HepG2 (cell line): ENCODE measurements around the gene SLC44A5. TPM values are rescaled to one million over a fixed set of nuclear protein-coding genes. Genes with fewer than 3 reads are reported as not detected.

Experiments used
- ATAC-seq: fragments of 200-7000 bp; cut with Tn5 transposase; 3 replicates; pipeline ENCODE4 v1.9.1; 2020; ENCODE audit warnings: mild to moderate bottlenecking, moderate library complexity
- BruUV-seq: library from RNA; stranded (reverse); fragments of 400-500 nt; replicated peaks from 2 replicates; lab custom pipeline; 2021; lab: Mats Ljungman, UMichigan
- CTCF ChIA-PET: fragments of 300-600 bp; formaldehyde crosslinking; extraction: SDS; loops from one replicate; lab custom pipeline; 2021; ENCODE audit warnings: low total read pairs, inconsistent platforms, low intra/inter-chr PET ratio; lab: Yijun Ruan, JAX
- POLR2A ChIA-PET: fragments of 350-600 bp; sonication (Branson Sonifier 250); formaldehyde crosslinking; loops from one replicate; lab custom pipeline; 2020; ENCODE audit warnings: antibody characterized with exemption, inconsistent platforms; lab: Yijun Ruan, JAX
- DNase-seq: peaks from one replicate; pipeline ENCODE4 v3.0.0-alpha.2; 2015; ENCODE audit warnings: low spot score
- FAIRE-seq: peaks from 3 replicates; lab custom pipeline; 2011; peaks lifted over from hg19 to GRCh38; lab: Jason Lieb, UNC
- H2AFZ ChIP-seq: one replicate; pipeline ENCODE4 v1.6.1; 2011; ENCODE audit warnings: low read length, inconsistent platforms
- H3K27ac ChIP-seq: fragments of 300-600 bp; 3 replicates; pipeline ENCODE4 v1.8.0; 2011; ENCODE audit warnings: mixed run types, mild to moderate bottlenecking, mixed read lengths, low read length, inconsistent platforms; ENCODE audit not compliant: insufficient read depth; ENCODE audit errors: extremely low read length
- H3K27me3 ChIP-seq, 2 experiments: fragments of 200-600 bp in 1 of 2; 2 replicates in 1 of 2; 3 replicates in 1 of 2; pipeline versions ENCODE4 v1.6.0 to v1.8.0; 2011; ENCODE audit warnings: low read length in 2 of 2, mild to moderate bottlenecking in 2 of 2, moderate library complexity in 2 of 2, inconsistent platforms in 1 of 2; ENCODE audit not compliant: insufficient read depth in 2 of 2, control insufficient read depth in 1 of 2
- H3K36me3 ChIP-seq, 2 experiments: fragments of 200-600 bp in 1 of 2; replicated peaks in 1 of 2; 2 replicates in 1 of 2; 3 replicates in 1 of 2; pipeline versions ENCODE4 v1.5.1 to v1.8.0; 2011; ENCODE audit warnings: low read length in 2 of 2, inconsistent platforms in 1 of 2; ENCODE audit not compliant: insufficient read depth in 2 of 2, control insufficient read depth in 1 of 2
- H3K4me1 ChIP-seq: 2 replicates; pipeline ENCODE4 v1.5.1; 2012; ENCODE audit warnings: low read length, inconsistent platforms; ENCODE audit not compliant: insufficient read depth
- H3K4me2 ChIP-seq: 2 replicates; pipeline ENCODE4 v1.6.0; 2011; ENCODE audit warnings: low read depth, low read length, inconsistent platforms
- H3K4me3 ChIP-seq, 3 experiments: fragments of 200-600 bp in 1 of 3; sonication (generic), shearing (Covaris generic) in 1 of 3; replicated peaks in 1 of 3; 2 replicates each; pipeline ENCODE4 v1.5.1; 2011 to 2016; ENCODE audit warnings: low read length in 3 of 3, inconsistent platforms in 2 of 3, low read depth in 2 of 3, mild to moderate bottlenecking in 2 of 3, control low read depth in 1 of 3, mixed read lengths in 1 of 3; ENCODE audit not compliant: insufficient read depth in 1 of 3
- H3K79me2 ChIP-seq: one replicate; pipeline ENCODE4 v1.6.1; 2011; ENCODE audit warnings: low read length, inconsistent platforms; ENCODE audit not compliant: insufficient read depth
- H3K9ac ChIP-seq: 2 replicates; pipeline ENCODE4 v1.6.0; 2011; ENCODE audit warnings: mild to moderate bottlenecking, low read depth, low read length, inconsistent platforms; ENCODE audit not compliant: insufficient read depth
- H3K9me3 ChIP-seq: 2 replicates; pipeline ENCODE4 v1.5.1; 2012; ENCODE audit warnings: mild to moderate bottlenecking, low read length
- H4K20me1 ChIP-seq: 2 replicates; pipeline ENCODE4 v1.6.0; 2011; ENCODE audit warnings: inconsistent platforms, mild to moderate bottlenecking, low read length, moderate library complexity; ENCODE audit not compliant: insufficient read depth
- CEBPB ChIP-seq: IDR thresholded peaks from 2 replicates; pipeline ENCODE4 v1.6.1; 2011; ENCODE audit warnings: low read depth, low read length, improper control_type of control experiment, borderline replicate concordance
- CEBPG ChIP-seq: IDR thresholded peaks from 2 replicates; pipeline ENCODE4 v1.6.1; 2016
- FOXJ3 ChIP-seq: sonication (generic); formaldehyde crosslinking; IDR thresholded peaks from 2 replicates; pipeline ENCODE4 v1.4.0; 2020; ENCODE audit warnings: missing genetic modification reagents, mild to moderate bottlenecking, borderline replicate concordance
- GATA4 ChIP-seq: sonication (generic); IDR thresholded peaks from 2 replicates; pipeline ENCODE4 v1.6.1; 2016; ENCODE audit warnings: antibody characterized with exemption, low read depth, borderline replicate concordance
- MXD4 ChIP-seq: IDR thresholded peaks from 2 replicates; pipeline ENCODE4 v1.6.1; 2016; ENCODE audit warnings: mild to moderate bottlenecking, missing biosample characterization, missing genetic modification reagents
- PCBP2 ChIP-seq: fragments of 200-400 bp; formaldehyde crosslinking; optimal IDR thresholded peaks from 2 replicates; pipeline ENCODE3; 2018; ENCODE audit warnings: low read length, low read depth; ENCODE audit not compliant: poor library complexity, severe bottlenecking
- SKI ChIP-seq: fragments of 450-650 bp; IDR thresholded peaks from one replicate; pipeline ENCODE4 v1.6.1; 2018; ENCODE audit warnings: mild to moderate bottlenecking; ENCODE audit not compliant: partially characterized antibody
- SP140L ChIP-seq: sonication (generic); formaldehyde crosslinking; IDR thresholded peaks from 2 replicates; pipeline ENCODE4 v1.4.0; 2020; ENCODE audit warnings: missing genetic modification reagents, borderline replicate concordance
- TCF7 ChIP-seq: sonication (generic); IDR thresholded peaks from 2 replicates; pipeline ENCODE4 v1.6.1; 2016; ENCODE audit warnings: antibody characterized with exemption, low read depth
- XRCC5 ChIP-seq: fragments of 200-400 bp; formaldehyde crosslinking; optimal IDR thresholded peaks from 2 replicates; pipeline ENCODE3; 2017; ENCODE audit warnings: mild to moderate bottlenecking, low read length
- ZMAT3 ChIP-seq: sonication (generic); formaldehyde crosslinking; conservative IDR thresholded peaks from 2 replicates; pipeline ENCODE4 v1.7.0; 2021; ENCODE audit warnings: missing genetic modification reagents
- ZNF207 ChIP-seq: fragments of 450-650 bp; IDR thresholded peaks from 2 replicates; pipeline ENCODE4 v1.6.1; 2016; ENCODE audit warnings: antibody characterized with exemption, borderline replicate concordance
- ZNF224 ChIP-seq: sonication (generic); formaldehyde crosslinking; IDR thresholded peaks from 2 replicates; pipeline ENCODE4 v1.5.0; 2020; ENCODE audit warnings: mild to moderate bottlenecking, missing genetic modification reagents
- ZNF24 ChIP-seq: fragments of 450-650 bp; IDR thresholded peaks from 2 replicates; pipeline ENCODE4 v1.6.1; 2017; ENCODE audit warnings: antibody characterized with exemption, mild to moderate bottlenecking
- ZNF530 ChIP-seq: sonication (generic); formaldehyde crosslinking; IDR thresholded peaks from 2 replicates; pipeline ENCODE4 v1.5.0; 2020; ENCODE audit warnings: low read depth, mild to moderate bottlenecking, missing genetic modification reagents
- ZNF678 ChIP-seq: sonication (generic); formaldehyde crosslinking; IDR thresholded peaks from 2 replicates; pipeline ENCODE4 v1.4.0; 2020; ENCODE audit warnings: mild to moderate bottlenecking, missing genetic modification reagents
- ZNF891 ChIP-seq: sonication (generic); formaldehyde crosslinking; IDR thresholded peaks from 2 replicates; pipeline ENCODE4 v1.5.0; 2020; ENCODE audit warnings: mild to moderate bottlenecking, missing genetic modification reagents
- ZSCAN12 ChIP-seq: sonication (generic); formaldehyde crosslinking; IDR thresholded peaks from 2 replicates; pipeline ENCODE4 v1.9.0; 2021; ENCODE audit warnings: mild to moderate bottlenecking, missing genetic modification reagents
- WGBS: methylation state at CpG from one replicate; pipeline ENCODE4 v1.1.6; 2017; ENCODE audit warnings: low lambda C conversion rate; 5-methylcytosine and 5-hydroxymethylcytosine counted together
- in situ Hi-C: cut with HindIII; loops from 2 replicates; pipeline ENCODE4 v1.10.0; 2017; ENCODE audit warnings: low pct_unique_long_range_greater_than_20kb; ENCODE audit not compliant: extremely low pct_ligation_motif_present
- intact Hi-C: fragments of 100-400 bp; cut with micrococcal nuclease; formaldehyde crosslinking; loops from one replicate; pipeline ENCODE4 v1.10.0; 2022; ENCODE audit not compliant: unreplicated experiment
- polyA plus RNA-seq, 8 experiments: library from polyadenylated mRNA; depleted of rRNA in 3 of 8; stranded (reverse) in 7 of 8; unstranded in 1 of 8; fragments of >200 nt; fragmentation: Illumina TruSeq in 4 of 8; extraction: Trizol in 4 of 8; gene quantifications; 2 replicates each; pipeline versions ENCODE4 v1.2.1 to v1.2.3, GENCODE V29; 2011 to 2016; ENCODE audit warnings: low read depth in 4 of 8, missing spikeins in 1 of 8, mixed read lengths in 1 of 8; ENCODE audit not compliant: insufficient read depth in 1 of 8
- total RNA-seq, 5 experiments: library from RNA; depleted of rRNA; stranded (reverse); fragments of >200 nt; fragmentation: Illumina TruSeq; extraction: Trizol; gene quantifications; 2 replicates each; pipeline ENCODE4 v1.2.3, GENCODE V29; 2016; ENCODE audit warnings: low read depth in 1 of 5
- TF ChIP-seq, protein P1 (sequence below): fragments of 450-650 bp; IDR thresholded peaks from 2 replicates; pipeline ENCODE4 v1.6.1; 2017

Gene SLC44A5
- total and polyA plus RNA-seq, 2 of the 13 experiments (the other 11 are each of a cell fraction or from before 2014, with no cell fraction given): 8.0 to 16.0 TPM

DNA sequence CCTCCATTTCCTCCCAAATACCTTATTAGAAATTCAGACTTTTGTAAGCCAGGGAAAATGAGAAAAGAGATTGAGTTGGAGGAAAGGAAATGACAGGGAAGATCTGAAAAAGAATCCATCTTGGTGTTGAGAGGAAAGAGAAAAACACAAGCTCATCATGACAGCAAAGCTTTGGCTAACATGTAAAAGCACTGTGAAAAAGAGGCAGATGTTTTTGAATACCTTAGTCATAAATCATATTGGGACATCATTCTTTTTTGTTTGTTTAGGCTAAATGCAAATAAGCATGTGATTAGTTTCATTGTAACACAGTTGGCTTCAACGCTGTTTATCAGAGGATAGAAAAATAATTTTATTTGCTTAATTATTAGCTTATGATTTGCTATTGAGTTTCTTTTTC is 412.2 kb downstream of the SLC44A5 start:
- TF ChIP-seq XRCC5 (no peak), GATA4 (no peak), ZNF207 (no peak), ZMAT3 (CRISPR knock-in tag) (no peak), ZNF678 (CRISPR knock-in tag) (no peak), SP140L (CRISPR knock-in tag) (no peak), ZNF224 (CRISPR knock-in tag) (no peak), ZNF24 (no peak), FOXJ3 (CRISPR knock-in tag) (no peak), SKI (no peak)
- TF ChIP-seq, all 625 proteins: peak for 0
- intact Hi-C loops (no loop called here), in situ Hi-C loops (no loop called here)
- BruUV-seq: no TSS peak
- Histone ChIP-seq H4K20me1 (no peaks in the 10 kb centered on the region), H3K4me3 (no peak overlapping the region), H3K36me3 (no peaks in the 10 kb centered on the region), H3K9ac (no peak overlapping the region), H2AFZ (no peak overlapping the region), H3K27ac (no peak overlapping the region), H3K27me3 (0 out of 5 replicates have a peak, but pooled peaks cover 0 to 7% of the 10 kb centered on the region in 2 experiments), H3K4me1 (no peaks in the 10 kb centered on the region), H3K4me2 (no peak overlapping the region), H3K79me2 (no peaks in the 10 kb centered on the region), H3K9me3 (no peaks in the 10 kb centered on the region)
- DNase-seq (no peak), ATAC-seq (no peak), FAIRE-seq (no peak)
- WGBS: 3% methylated on average over 1 of the region's 1 CpG
- POLR2A ChIA-PET: no interaction called here
- CTCF ChIA-PET: no interaction called here

DNA sequence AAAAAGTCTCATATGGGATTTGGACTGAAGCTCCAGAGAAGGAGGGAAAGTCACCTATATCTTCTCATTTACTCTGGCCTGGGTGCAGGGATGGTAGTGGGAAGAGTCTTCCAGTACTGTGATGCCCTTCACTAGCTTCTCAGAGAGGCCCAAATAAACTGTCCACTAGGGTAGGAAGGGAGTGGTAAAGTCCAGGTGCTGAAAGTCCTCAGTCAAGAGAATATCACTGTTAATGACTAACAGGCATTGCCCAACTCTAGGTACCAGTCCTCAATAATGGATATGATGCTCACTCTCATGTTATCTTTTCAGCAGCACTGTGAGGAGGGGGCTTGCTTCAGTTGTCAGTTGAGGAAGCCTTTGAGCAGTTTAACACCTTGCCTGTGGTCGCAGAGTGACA is 412.8 kb downstream of the SLC44A5 start:
- H3K9me3 ChIP-seq: no peaks in the 10 kb centered on the region
- H3K27me3 ChIP-seq: 0 out of 5 replicates have a peak, but pooled peaks cover 0 to 7% of the 10 kb centered on the region in 2 experiments
- no peaks in the 10 kb centered on the region for H4K20me1 ChIP-seq
- ChIA-PET POLR2A (no interaction called here), CTCF (no interaction called here)
- in situ Hi-C loops (no loop called here), intact Hi-C loops (no loop called here)
- H3K36me3 ChIP-seq: no peaks in the 10 kb centered on the region
- ATAC-seq (peak; percentile 94), FAIRE-seq (no peak), DNase-seq (peak; percentile 3)
- H2AFZ ChIP-seq: no peak overlapping the region
- 0% methylated on average over 1 of the region's 1 CpG for WGBS
- H3K79me2 ChIP-seq: no peaks in the 10 kb centered on the region
- no peak overlapping the region for H3K4me2 ChIP-seq
- H3K9ac ChIP-seq: no peak overlapping the region
- H3K27ac ChIP-seq: no peak overlapping the region
- BruUV-seq: no TSS peak
- no peak overlapping the region for H3K4me3 ChIP-seq
- H3K4me1 ChIP-seq: no peaks in the 10 kb centered on the region
- peak; percentile 43; the same call in 1 of the 2 replicates for TF ChIP-seq CEBPB
- no peak for TF ChIP-seq ZNF891 (CRISPR knock-in tag)
- TF ChIP-seq ZNF530 (CRISPR knock-in tag): no peak
- TF ChIP-seq MXD4: no peak
- no peak for TF ChIP-seq ZSCAN12
- no peak for TF ChIP-seq PCBP2
- TF ChIP-seq, protein P1, sequence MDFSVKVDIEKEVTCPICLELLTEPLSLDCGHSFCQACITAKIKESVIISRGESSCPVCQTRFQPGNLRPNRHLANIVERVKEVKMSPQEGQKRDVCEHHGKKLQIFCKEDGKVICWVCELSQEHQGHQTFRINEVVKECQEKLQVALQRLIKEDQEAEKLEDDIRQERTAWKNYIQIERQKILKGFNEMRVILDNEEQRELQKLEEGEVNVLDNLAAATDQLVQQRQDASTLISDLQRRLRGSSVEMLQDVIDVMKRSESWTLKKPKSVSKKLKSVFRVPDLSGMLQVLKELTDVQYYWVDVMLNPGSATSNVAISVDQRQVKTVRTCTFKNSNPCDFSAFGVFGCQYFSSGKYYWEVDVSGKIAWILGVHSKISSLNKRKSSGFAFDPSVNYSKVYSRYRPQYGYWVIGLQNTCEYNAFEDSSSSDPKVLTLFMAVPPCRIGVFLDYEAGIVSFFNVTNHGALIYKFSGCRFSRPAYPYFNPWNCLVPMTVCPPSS: no peak
- TF ChIP-seq TCF7: no peak
- TF ChIP-seq CEBPG (CRISPR knock-in tag): 0 out of 2 replicates have a peak, but pooled peaks have one; percentile 11
